GM10266 (cell line): Measurements from ENCODE around the gene RSPH4A.

Experiments
- DNase-seq: peaks from one replicate; pipeline ENCODE4 v3.0.0; 2012; ENCODE audit errors: extremely low spot score
- TF ChIP-seq, protein P1 (sequence below): IDR thresholded peaks from 2 replicates; pipeline ENCODE4 v1.5.1; 2012; ENCODE audit warnings: mild to moderate bottlenecking, low read depth; ENCODE audit not compliant: control insufficient read depth, insufficient read depth; ENCODE audit errors: missing control alignments

RSPH4A gene

DNA sequence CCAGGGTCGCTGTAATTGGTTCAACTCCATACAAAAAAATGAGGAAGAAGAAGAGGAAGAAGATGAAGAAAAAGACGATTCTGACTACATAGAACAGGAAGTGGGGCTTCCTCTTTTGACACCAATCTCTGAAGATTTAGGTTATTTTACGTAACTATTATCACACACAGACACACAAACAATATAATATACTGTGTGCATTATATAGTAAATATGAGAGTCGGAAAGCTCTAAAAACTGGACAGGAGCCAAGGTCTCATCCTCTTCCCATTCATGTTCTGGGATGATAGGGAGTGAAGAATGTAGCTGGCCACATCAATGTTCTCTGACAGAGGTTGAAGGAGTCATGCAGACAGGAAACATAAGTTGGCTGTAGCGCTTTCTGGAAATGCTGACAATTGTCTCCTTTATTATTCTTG is 13.3 kb downstream of the RSPH4A start:
- TF ChIP-seq, protein P1, sequence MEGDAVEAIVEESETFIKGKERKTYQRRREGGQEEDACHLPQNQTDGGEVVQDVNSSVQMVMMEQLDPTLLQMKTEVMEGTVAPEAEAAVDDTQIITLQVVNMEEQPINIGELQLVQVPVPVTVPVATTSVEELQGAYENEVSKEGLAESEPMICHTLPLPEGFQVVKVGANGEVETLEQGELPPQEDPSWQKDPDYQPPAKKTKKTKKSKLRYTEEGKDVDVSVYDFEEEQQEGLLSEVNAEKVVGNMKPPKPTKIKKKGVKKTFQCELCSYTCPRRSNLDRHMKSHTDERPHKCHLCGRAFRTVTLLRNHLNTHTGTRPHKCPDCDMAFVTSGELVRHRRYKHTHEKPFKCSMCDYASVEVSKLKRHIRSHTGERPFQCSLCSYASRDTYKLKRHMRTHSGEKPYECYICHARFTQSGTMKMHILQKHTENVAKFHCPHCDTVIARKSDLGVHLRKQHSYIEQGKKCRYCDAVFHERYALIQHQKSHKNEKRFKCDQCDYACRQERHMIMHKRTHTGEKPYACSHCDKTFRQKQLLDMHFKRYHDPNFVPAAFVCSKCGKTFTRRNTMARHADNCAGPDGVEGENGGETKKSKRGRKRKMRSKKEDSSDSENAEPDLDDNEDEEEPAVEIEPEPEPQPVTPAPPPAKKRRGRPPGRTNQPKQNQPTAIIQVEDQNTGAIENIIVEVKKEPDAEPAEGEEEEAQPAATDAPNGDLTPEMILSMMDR = no peak
- no peak for DNase-seq

DNA sequence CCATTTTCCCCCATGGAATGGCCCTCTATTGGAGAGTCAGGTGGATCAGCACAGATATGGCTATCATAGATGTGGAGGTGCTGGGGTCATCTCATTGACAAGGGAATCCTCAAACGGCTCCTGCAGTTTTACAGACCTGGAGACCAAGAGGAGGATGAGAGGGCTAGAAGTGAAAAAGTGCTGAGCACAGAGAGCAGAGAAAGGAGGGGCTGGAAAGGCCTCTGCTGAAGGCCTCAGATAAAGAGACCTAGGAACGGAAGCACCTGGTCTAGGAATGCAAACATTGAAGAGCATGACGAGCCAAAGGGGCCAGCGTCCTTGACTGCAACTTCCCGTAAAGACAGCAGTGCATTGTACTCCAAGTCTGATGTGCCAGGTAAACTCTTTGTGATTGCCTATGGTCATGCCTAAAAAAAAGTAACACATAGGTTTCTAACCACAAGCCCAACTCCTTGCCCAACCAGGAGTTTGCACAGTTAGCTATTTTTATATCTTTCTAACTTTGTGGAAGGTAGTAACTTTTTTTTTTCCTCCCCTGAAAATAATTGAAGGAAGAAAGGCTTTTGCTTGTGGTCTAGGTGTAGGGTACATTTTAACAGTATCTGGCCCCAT is 15.2 kb downstream of the RSPH4A start:
- TF ChIP-seq, protein P1 = no peak
- no peak for DNase-seq

DNA sequence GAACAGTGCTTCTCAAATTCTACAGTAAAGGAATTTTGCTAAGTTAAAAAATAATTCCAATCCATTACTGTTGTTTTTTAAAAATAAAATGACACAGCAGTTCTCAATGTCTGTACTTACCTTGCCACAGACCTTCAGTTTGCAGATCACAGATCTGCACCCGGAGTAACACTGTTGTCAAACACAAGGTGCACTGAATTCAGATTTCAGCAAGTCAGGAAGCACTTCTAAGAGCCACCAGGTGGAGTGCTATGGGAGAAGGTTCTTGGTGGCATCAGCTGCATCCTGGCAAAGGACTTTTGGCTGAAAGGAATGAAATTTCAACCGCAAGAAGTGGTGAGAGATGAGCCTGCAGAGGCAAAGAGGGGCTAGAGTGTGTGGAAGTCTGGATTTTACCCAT is 17.4 kb downstream of the RSPH4A start:
- TF ChIP-seq, protein P1 = peak; percentile 22
- no peak for DNase-seq

DNA sequence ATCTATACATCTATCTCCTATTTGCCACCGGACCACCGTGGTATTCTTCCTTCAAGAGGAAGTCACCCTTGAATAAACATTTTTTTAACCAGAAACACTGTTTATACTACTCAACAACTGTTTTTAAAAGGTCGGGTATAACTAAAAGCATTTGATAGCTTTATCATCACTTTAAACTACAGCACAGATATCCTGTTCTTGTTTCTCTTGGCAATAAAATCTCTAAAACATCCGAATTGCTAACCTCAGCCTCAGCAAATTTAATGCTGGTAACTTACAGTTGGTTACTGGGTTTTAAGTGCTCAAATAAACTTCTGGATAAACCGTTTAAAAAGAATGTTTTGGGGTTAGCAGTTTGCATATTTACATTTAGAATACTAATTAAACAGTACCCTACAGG is 31.9 kb downstream of the RSPH4A start:
- TF ChIP-seq, protein P1 = no peak
- no peak for DNase-seq

DNA sequence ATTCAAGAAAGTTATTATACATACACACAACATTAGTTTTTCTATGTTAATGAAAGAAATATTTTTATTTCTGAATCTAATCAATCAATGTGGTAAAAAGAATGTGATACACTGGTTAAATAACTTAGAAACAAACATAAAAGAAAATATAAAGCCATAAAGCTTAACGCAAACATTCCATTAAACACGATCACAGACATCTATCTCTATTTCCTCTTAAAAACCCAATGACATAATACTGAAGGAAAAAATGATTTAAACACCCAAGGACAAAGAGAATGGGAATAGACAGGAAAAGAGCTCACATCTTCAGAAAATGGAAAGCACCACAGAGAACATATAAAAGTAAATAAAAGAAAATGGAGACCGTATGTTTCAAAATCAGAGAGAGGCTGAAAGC is 32.9 kb downstream of the RSPH4A start:
- TF ChIP-seq, protein P1 = no peak
- no peak for DNase-seq

DNA sequence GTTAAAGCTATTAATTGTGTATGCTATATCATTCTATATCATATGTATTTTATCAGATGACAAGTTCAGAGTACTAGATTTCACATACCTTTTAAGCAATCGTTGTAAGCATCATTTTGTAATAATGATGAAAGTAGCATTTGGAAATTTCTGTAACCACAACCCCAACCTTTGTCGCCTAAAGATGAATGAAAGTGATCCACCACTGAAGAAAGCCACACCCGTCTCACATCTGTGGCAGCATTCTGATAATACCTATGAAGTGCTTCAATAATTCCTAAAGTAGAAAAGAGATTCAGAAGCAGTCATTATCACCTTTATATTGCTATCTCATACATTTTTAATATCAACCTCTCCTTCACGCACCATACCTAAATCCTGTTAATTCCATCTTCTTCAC is 35.6 kb downstream of the RSPH4A start:
- TF ChIP-seq, protein P1 = no peak
- DNase-seq = no peak

DNA sequence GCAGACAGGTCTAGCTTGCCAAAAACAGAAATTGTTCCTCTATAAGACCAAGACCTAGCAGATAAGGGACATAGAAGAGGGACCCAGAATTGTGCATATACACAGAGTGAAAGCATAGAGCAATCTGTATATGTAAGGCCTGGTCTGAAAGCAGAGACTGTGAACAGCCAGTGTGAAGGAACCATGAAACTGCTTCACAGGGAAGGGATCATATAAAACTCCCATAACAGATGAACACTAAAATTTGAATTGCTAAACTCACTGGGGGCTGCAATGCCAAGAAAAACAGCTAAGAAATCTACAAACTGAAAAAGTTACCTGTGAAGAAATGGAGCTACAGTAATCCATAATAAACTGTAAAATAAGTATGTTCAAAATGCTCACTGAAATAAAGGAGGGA is 45.3 kb downstream of the RSPH4A start:
- no peak for DNase-seq
- TF ChIP-seq, protein P1 = no peak
